HG03196 (cell line): ENCODE data around the gene NDUFAF5.
"Not testable (repeated sequence)": the region's sequence is repeated elsewhere in the genome, so short reads cannot be mapped to it uniquely, and the experiment has no call there.

Source experiments
- ATAC-seq: cut with Tn5 transposase; IDR thresholded peaks from one replicate; pipeline ENCODE4 v1.9.1; 2021; ENCODE audit not compliant: unreplicated experiment

Gene NDUFAF5, protein sequence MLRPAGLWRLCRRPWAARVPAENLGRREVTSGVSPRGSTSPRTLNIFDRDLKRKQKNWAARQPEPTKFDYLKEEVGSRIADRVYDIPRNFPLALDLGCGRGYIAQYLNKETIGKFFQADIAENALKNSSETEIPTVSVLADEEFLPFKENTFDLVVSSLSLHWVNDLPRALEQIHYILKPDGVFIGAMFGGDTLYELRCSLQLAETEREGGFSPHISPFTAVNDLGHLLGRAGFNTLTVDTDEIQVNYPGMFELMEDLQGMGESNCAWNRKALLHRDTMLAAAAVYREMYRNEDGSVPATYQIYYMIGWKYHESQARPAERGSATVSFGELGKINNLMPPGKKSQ

DNA sequence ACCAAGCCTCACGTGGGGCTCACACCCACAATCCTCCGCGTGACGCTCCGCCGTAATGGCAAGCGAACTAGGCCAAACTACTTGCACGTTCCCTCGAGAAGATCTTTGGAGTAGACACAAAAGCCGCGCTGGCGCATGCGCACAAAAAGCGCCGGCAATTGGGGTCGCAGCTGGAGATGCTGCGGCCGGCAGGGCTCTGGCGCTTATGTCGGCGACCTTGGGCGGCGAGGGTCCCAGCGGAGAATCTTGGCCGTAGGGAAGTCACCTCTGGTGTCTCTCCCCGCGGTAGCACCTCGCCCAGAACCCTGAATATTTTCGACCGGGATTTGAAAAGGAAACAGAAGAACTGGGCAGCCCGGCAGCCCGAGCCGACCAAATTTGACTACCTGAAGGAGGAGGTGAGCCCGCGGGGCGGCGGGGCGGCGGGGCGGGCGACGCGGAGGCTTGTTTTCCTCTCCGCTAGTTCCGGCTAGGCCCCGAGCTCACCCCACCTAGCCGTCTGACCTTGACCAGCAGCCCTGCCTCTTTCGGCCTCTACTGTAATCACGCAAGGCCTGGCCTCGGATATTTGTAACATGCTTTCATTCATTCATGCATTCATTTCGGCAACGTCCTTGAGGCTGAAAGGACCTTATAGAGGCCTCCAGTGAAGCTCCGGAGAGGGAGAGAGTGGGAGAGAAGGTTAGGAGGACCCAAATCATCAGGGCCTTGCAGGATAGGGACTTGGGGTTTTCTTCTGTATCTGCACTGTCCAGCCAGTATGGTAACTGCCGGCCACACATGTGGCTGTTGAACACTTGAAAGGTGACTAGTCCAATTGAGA lies at the start of gene NDUFAF5, which contains the start of gene ESF1:
Gene NDUFAF5, plus strand, starts transcription at position 136 of the 823 bp plus-strand sequence. Its CDS starts 41 bp downstream, at position 177.
Gene ESF1, minus strand, starts transcription at position 27 of the 823 bp plus-strand sequence. CDS start 1,779 bp downstream, outside the sequence.
- peak; percentile 96 for ATAC-seq

DNA sequence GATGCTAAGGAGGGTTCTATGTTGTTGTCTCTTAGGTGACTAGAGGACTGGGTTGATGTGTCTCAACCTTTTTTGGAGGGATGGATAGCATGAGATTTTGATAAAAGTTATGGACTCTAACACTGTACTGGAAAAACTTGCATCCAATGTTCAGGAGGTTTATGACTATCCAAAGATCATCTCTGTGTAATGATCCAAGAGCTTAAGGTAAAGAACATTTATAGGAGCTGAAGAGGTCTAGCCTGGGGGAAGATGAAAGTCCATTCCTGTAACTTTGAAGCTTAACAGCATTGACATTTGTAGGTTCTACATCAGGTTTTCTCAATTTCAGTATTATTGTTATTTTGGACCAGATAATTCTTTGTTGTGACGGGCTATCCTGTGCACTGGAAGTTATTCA lies 49.0 kb upstream of the NDUFAF5 start:
- no peak for ATAC-seq

DNA sequence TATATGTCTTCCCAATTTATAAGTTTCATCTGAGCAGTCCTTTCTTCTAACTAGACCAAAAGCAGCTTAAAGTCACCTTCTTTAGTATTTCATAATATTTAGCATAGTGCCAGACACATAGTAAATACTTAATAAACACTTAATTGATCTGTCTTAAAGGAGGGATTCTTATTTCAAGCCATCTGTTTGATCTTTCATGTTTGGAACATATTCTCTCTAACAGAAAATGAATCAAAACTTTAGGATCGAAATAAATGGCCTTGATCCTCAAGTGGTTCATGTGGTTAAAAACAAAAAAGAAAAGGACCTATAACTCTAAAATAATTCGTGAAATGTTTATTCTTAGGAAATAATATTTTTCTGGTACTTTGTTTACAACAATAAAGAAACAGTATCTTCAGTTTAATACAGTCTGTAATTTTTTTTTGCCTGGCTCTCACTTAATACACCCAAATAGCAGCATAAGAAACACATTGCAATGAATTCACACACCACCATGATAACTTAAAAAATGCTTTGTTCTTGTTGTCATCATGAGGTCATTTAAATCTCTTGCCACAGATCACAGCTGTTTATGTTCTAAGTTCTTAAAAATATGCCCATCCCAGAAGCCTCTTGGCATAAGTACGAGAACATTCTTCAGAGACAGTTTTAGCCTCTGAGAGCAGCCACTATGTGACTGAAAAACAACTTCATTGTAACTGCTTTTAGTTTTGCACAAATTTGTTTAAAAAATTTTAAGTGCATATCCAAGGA lies 48.2 kb upstream of the NDUFAF5 start:
- no peak for ATAC-seq

DNA sequence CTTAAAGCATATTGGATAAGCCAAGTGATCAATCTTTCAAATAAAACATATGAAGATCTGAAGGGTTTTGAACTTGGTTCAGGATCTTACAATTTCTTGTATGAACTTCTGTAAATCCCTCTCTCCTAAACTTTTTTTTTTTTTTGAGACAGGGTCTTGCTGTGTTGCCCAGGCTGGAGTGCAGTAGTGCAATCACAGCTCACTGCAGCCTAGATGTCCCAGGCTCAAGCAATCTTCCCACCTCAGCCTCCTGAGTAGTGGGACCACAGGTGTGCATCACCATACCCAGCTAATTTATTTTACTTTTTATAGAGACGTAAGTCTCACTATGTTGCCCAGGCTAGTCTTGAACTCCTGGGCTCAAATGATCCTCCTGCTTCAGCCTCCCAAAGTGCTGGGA lies 46.6 kb upstream of the NDUFAF5 start:
- ATAC-seq = not testable (repeated sequence)

DNA sequence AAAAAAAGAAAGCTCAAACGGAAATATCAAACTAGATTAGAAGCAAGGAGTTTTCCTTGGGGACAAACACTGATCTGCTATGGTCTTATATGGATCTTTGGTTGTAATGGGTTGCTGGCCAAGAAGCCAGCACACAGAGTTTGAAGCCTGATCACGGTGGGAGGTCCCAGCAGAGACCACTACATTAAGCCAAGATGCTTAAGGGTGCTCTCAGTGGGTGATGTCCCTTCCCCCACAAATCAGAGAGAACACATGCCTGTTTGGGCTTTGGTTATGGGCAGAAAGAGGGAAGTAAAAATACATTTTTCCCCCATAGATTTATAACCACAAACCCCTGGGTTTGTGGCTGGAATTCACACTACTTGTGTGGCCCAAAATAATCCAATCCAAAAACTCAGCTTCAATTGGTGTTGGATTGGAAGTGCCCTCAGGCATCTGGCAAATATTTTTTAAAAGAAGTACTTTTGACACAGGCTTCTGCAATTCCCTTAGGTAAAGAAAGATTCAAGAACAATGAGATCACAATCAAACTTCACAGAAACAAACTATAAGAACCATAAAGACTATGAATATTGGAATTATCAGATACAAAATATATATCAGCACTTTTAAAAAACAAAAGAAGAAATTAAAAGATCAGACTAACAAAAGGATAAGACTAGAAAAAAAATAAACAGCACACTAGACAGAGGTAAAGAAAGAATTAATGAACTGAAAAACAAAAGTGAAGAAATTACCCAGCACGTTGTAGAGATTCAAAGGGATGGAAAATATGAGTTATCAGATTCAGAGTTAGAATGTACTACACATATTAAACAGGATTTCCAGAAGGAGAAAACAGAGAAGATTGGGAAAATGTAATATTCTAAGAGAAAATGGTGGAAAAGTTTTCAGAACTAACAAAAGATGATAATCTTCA lies 44.8 kb upstream of the NDUFAF5 start:
- no peak for ATAC-seq

DNA sequence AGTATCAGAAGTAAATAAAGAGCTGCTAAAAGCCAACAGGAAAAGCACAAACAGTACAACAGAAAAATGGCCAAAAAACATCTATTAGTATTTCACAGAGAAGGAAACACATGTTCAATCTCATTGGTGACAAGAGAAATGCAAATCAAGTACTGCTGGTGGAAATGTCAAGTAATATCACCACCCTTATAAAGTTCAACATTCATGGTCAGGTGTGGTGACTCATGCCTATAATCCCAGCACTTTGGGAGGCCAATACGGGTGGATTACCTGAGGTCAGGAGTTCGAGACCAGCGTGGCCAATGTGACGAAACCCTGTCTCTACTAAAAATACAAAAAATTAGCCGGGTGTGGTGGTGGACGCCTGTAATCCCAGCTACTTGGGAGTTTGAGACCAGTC lies 42.9 kb upstream of the NDUFAF5 start:
- ATAC-seq = no peak

DNA sequence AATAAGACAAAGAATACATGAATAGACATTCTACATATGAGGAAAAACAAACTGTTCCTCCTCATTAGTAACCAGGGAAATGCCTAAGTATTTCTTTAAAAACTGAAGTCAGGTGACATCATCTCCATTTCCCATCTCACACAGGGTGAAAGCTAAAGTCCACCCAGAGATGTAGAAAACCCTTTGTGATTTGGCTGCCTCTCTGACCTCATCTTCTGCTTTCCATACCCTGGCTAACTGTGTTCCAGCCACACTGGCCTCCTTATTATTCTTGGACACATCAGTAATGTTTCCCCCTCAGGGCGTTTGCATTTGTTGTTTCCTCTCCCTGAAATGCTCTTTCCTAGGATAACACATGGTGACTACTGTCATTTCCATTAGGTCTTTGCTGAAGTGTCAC lies 40.5 kb upstream of the NDUFAF5 start:
- no peak for ATAC-seq

DNA sequence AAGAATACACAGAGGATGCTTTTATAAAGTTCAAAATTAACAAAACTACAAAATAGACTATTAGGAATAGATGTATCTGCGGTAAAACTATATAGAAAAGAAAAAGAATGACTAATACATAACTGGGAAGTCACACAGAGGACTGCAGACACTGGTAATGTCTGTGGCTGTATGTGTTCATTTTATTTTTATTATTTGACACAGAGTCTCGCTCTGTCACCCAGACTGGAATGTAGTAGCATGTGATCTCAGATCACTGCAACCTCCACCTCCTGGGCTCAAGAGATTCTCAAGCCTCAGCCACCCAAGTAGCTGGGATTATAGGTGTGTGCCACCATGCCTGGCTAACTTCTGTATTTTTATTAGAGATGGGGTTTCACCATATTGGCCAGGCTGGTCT lies 39.0 kb upstream of the NDUFAF5 start:
- ATAC-seq = no peak

DNA sequence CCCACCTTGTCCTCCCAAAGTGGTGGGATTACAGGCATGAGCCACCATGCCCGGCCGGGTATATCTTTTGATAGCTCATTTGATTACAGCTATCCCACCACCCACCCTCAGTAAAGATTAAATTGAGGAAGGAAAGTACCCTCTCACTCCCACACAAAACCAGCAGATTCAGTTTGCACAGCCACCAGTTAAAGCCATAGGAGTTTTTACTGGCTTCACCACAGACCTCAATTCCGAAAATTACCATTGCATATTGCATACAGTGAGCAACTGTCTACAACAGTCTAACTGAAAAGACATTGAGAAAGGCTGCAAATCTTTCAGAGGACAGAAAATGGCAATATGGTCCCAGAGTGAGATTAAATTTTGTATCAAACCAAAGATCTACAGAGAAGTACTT lies 35.0 kb upstream of the NDUFAF5 start:
- ATAC-seq = no peak

DNA sequence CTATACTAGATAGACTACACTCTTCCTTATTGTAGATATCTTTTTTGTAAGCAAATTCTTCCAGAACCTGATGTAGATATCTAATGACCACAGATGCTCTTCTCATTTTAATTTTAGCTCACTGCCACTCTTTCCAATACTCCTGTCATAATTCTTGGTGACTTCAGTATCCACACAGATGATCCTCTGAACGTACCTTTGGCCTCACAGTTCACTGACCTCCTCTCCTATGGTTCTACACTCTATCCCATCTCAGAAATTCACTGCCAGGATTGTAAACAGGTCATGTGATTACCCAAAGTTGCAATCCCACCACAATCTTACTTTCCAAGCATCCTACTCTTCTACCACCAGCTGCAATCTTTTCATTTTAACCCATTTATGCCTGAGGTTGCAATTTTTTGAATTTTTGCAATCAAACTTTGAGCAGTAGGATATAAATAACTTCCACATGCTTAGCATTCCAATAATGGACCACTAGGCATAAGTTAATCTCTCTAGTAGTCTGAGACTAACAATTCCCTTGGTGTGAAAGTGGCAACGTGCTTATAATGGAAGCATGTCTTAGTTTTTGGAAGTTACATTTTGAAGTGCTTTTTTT lies 31.3 kb upstream of the NDUFAF5 start:
- no peak for ATAC-seq

DNA sequence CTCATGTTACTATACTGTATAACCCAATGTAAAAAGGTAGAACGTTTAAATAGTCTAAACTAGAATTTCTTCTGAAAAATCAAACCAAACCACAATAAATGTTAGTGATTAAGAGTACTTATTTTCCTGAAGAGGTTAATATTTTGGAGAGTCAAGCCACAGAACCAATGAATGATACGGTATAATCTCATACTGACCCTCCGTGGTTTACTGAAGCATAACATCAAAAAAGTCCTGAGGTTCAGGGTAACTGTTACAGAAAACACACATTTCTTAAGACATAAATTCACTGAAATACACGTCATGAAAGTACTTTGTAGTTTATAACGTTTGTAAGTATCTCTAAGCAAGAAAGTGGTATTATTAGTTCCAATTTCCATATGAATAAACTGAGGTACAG lies 29.0 kb upstream of the NDUFAF5 start:
- ATAC-seq = no peak

DNA sequence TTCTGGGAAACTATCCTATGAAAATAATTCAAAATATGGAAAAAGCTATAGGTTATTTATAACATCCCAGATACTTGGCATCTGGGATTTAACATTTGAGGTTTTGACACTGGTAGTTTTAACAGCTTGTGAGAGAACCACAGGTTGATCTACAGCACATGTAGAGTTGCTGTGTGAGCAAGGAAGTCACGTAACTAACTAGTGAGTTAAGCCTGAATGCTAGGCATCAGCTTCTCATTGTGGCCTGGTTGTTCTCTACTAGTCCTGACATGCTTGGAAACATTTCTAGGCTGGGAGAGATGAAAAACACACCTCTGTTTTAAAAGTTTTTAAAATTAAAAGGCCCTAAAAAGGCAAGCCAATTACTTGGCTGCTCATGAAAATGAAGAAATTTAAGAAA lies 28.3 kb upstream of the NDUFAF5 start:
- ATAC-seq = no peak

DNA sequence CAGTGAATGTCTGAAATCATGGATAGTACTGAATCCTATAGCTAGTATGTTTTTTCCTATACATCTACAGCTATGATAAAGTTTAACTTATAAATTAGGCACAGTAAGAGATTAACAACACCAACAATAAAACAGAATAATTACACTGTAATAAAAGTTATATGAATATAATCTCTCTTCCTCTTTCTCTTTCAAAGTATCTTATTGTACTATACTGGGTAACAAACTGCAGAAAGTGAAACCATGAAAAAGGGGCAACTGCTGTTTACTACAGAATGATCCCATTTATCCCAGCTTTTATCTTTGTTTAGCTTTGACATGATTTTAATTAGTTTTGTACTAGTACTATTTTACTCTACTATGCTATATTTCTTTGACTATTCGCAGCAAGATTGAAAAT lies 25.9 kb upstream of the NDUFAF5 start:
- ATAC-seq = no peak

DNA sequence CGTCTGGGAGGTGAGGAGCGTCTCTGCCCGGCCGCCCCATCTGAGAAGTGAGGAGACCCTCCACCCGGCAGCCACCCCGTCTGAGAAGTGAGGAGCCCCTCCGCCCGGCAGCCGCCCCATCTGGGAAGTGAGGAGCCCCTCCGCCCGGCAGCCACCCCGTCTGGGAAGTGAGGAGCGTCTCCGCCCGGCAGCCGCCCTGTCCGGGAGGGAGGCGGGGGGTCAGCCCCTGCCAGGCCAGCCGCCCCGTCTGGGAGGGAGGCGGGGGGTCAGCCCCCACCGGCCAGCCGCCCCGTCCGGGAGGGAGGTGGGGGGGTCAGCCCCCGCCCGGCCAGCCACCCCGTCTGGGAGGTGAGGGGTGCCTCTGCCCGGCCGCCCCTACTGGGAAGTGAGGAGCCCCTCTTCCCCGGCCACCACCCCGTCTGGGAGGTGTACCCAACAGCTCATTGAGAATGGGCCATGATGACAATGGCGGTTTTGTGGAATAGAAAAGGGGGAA lies 24.3 kb upstream of the NDUFAF5 start:
- ATAC-seq = not testable (repeated sequence)

DNA sequence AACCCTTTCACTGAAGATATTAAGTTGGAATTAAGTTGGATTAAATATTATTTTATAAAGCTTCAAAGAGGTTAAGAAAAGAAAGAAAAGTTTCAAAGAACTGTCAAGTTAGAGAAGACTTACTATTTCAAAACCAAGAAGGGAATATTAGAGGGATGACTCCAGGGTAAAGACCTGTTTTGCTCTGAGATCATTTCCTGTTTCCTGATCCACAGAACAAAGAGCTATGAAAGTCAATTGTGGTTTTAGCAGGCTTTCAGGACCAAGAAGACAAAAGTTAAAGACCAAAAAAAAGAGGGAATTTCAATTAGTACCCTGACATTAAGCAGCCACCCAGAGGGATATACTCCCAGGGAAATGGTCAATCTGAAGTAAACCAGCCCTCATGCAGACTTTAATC lies 19.5 kb upstream of the NDUFAF5 start:
- ATAC-seq = no peak

DNA sequence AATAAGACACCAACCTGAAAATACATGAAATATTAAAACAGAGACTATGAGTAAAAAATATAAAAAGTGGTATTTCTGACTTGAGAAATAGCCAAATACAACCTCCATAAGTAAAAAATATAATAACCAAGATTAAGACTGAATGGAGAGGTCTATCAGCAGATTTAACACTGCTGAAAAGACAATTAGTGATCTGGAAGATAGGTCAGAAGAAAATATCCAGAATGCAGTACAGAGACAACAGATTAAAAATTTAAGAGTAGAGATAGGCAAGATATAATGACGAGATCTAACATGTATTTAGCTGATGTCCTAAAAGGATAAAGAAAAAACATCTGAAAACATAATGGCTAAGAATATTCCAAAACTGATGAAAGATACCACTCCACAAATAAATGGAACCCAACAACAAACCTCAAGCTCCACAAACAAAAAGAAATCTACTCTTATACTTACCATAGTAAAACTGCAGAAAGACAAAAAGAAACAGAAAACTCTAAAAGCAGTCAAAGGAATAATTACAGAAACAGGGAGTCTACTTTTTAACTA lies 18.9 kb upstream of the NDUFAF5 start:
- ATAC-seq = no peak

DNA sequence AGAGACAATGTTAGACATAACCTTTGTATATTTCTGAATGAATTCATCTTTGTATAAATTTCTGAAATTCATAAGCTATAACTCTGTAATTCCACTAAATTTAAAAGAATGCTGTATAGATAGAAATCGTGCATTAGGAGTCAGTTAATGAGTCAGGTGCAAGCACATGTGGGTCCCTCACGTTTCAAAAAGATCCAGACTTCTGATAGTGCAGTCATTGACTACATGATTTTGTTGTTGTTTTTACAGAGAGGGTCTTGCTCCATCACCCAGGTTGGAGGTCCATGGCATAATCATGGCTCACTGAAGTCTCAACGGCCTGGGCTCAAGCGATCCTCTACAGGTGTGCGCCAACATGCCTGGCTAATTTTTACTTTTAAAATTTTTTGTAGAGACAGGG lies 14.7 kb upstream of the NDUFAF5 start:
- ATAC-seq = no peak

DNA sequence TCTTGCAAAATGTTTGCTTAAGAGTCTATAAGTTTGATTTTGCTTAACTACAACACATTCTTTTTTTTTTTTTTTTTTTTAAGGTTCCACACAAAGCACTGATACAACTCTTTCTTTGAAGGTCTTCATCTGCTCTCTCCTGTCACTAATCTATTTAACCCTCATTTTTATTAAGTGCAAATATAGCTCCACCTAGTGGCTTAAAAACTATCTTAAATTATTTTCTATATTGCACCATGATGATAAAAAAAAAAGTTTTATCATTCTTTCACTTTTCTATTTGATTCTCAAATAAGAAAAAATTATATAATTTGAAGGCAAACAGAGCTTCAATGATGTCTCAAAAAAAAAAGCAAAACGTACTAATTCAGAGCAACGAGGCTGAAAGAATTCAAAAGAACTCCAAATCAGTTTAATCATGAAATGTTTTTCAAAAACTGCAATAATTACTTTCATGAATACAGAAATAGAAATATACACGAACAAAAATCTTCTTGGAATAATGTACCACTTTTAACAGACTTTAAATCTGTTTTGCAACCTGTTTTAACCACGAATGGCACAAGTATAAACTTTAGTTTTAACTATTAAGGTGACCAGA lies 12.9 kb upstream of the NDUFAF5 start:
- no peak for ATAC-seq

DNA sequence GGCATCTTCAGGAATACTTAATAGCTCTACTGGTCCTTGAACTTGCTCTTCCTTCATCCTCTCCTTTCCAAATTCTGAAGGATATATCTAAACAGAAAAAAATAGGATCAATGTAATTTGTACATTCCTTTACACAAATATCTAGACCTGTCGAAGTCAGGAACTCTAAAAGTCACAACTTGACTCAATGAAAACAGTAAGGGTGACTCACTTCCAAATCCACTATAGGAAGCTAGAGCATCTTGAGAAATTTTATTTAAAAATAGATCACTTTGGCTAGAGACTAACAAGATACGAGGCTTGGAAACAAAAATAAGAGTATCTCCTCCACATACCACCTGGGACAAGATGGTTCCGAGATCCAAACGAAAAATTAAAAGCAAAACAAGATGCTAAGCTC lies 12.3 kb upstream of the NDUFAF5 start:
- no peak for ATAC-seq
